Smooth muscle cell (in vitro differentiated cells): ENCODE results near the gene BBS9. TPM values are rescaled to one million over a fixed set of nuclear protein-coding genes. Genes with fewer than 3 reads are reported as not detected.

ENCODE experiments used
- DNase-seq: peaks from one replicate; lab custom pipeline; 2025; ENCODE audit not compliant: unreplicated experiment; lab: John Stamatoyannopoulos, UW
- H2AFZ ChIP-seq: fragments of 200-600 bp; sonication (generic); 2 replicates; pipeline ENCODE4 v1.6.0; 2016; ENCODE audit warnings: antibody characterized with exemption, low read depth, mild to moderate bottlenecking
- H3F3A ChIP-seq: fragments of 200-600 bp; sonication (generic); 2 replicates; pipeline ENCODE4 v1.6.0; 2017; ENCODE audit warnings: antibody characterized with exemption, low read depth
- H3K27ac ChIP-seq: fragments of 200-600 bp; sonication (generic); 2 replicates; pipeline ENCODE4 v1.5.1; 2016; ENCODE audit warnings: low read depth, mild to moderate bottlenecking
- H3K27me3 ChIP-seq: fragments of 200-600 bp; sonication (generic); 2 replicates; pipeline ENCODE4 v1.6.1; 2016; ENCODE audit warnings: low read depth, mild to moderate bottlenecking
- H3K36me3 ChIP-seq: fragments of 200-600 bp; sonication (generic); 2 replicates; pipeline ENCODE4 v1.5.1; 2016; ENCODE audit warnings: low read depth
- H3K4me1 ChIP-seq: fragments of 200-600 bp; sonication (generic); 2 replicates; pipeline ENCODE4 v1.5.1; 2016; ENCODE audit warnings: low read depth
- H3K4me2 ChIP-seq: fragments of 200-600 bp; sonication (generic); 2 replicates; pipeline ENCODE4 v1.6.0; 2016; ENCODE audit warnings: mild to moderate bottlenecking
- H3K4me3 ChIP-seq: fragments of 200-600 bp; sonication (generic); 2 replicates; pipeline ENCODE4 v1.5.1; 2016; ENCODE audit warnings: mild to moderate bottlenecking
- H3K79me2 ChIP-seq: fragments of 200-600 bp; sonication (generic); 2 replicates; pipeline ENCODE4 v1.6.0; 2016; ENCODE audit warnings: low read depth, mild to moderate bottlenecking
- H3K9ac ChIP-seq: fragments of 200-600 bp; sonication (generic); 2 replicates; pipeline ENCODE4 v1.6.0; 2016; ENCODE audit warnings: low read depth
- H3K9me3 ChIP-seq: fragments of 200-600 bp; sonication (generic); replicated peaks from 2 replicates; pipeline ENCODE4 v1.5.1; 2016; ENCODE audit warnings: low read depth
- H4K20me1 ChIP-seq: fragments of 200-600 bp; sonication (generic); 2 replicates; pipeline ENCODE4 v1.6.0; 2016; ENCODE audit warnings: low read depth
- WGBS: methylation state at CpG from one replicate; pipeline ENCODE4 v1.1.7; 2016; ENCODE audit warnings: low lambda C conversion rate; 5-methylcytosine and 5-hydroxymethylcytosine counted together
- polyA plus RNA-seq: library from polyadenylated mRNA; unstranded; fragments of >200 nt; fragmentation: Nextera tagmentation; extraction: Ambion mirVana; gene quantifications from 2 replicates; pipeline ENCODE4 v1.2.1, GENCODE V29; 2016
- total RNA-seq: library from RNA; depleted of rRNA; stranded (reverse); fragments of >200 nt; gene quantifications from 2 replicates; pipeline ENCODE4 v1.2.3, GENCODE V29; 2014
- TF ChIP-seq, protein P1 (sequence below): fragments of 200-600 bp; sonication (generic); IDR thresholded peaks from 2 replicates; pipeline ENCODE4 v1.5.1; 2017; ENCODE audit warnings: borderline replicate concordance, mild to moderate bottlenecking, antibody characterized with exemption; ENCODE audit not compliant: insufficient read depth, poor library complexity, severe bottlenecking

BBS9 gene
- total and polyA plus RNA-seq, 2 experiments from 2014 or later: 12.8 to 19.6 TPM

DNA sequence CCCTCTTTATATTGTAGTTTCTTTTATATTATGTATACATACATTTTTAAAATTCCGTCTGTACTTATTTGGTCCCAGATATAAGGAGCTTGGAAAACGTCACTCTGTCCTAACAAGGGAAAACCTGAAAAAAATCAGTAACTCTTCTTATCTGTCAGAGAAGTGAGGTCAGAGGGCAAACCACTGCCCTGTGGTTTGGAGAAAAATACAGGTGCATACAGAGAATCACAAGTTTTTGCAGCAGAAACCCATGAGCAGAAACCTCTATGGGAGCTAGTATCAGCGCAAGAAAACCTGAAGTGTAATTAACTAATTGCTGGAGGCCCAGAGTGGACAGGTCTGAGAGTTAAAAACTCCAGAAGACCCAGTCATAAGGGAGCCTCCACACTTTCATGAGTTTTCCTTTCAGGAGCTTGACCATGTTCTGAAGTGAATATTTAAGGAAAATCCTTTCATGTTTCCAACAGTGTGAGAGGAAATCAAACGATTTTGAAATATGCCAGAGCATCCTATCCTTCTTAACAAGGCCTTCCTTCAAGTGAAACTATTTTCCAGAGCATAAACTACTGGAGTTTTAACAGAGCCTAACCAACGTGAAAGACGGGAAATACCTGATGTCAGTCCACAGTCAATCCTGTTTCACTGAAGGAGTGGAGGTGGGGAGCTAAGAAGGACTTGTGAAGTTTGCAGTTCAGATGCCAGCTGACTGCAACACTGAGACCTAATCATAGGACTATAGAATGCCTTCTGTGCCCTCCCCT lies 485.2 kb downstream of the BBS9 start:
- Histone ChIP-seq H3K4me2 (no peak overlapping the region), H4K20me1 (no peaks in the 10 kb centered on the region), H3K9ac (no peak overlapping the region), H3K36me3 (no peaks in the 10 kb centered on the region), H3K79me2 (no peaks in the 10 kb centered on the region), H3K27ac (no peak overlapping the region), H3K4me1 (no peaks in the 10 kb centered on the region), H3K27me3 (no peaks in the 10 kb centered on the region), H3K9me3 (no peaks in the 10 kb centered on the region), H2AFZ (no peak overlapping the region), H3F3A (no peaks in the 10 kb centered on the region), H3K4me3 (no peak overlapping the region)
- 71% methylated on average over 6 of the region's 6 CpGs for WGBS
- TF ChIP-seq, protein P1, sequence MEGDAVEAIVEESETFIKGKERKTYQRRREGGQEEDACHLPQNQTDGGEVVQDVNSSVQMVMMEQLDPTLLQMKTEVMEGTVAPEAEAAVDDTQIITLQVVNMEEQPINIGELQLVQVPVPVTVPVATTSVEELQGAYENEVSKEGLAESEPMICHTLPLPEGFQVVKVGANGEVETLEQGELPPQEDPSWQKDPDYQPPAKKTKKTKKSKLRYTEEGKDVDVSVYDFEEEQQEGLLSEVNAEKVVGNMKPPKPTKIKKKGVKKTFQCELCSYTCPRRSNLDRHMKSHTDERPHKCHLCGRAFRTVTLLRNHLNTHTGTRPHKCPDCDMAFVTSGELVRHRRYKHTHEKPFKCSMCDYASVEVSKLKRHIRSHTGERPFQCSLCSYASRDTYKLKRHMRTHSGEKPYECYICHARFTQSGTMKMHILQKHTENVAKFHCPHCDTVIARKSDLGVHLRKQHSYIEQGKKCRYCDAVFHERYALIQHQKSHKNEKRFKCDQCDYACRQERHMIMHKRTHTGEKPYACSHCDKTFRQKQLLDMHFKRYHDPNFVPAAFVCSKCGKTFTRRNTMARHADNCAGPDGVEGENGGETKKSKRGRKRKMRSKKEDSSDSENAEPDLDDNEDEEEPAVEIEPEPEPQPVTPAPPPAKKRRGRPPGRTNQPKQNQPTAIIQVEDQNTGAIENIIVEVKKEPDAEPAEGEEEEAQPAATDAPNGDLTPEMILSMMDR: no peak
- no peak for DNase-seq

DNA sequence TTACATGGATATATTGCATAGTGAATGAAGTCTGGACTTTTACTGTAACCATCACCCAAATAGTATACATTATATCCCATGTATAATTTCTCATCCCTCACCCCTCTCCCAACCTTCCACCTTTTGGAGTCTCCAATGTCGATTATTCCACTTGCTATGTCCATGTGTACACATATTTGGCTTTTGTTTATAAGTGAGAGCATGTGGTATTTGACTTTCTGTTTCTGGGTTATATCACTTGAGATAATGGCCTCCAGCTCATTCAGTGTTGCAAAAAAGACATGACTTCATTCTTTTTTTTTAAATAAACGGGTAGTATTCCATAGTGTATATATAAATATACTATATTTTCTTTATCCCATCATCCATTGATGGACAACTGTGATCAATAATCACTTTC lies 487.4 kb downstream of the BBS9 start:
- Histone ChIP-seq H3K9me3 (no peaks in the 10 kb centered on the region), H3K36me3 (peaks cover 4% of the 10 kb centered on the region), H3K79me2 (no peaks in the 10 kb centered on the region), H3K27me3 (no peaks in the 10 kb centered on the region), H3K4me1 (no peaks in the 10 kb centered on the region), H4K20me1 (no peaks in the 10 kb centered on the region), H3K4me2 (no peak overlapping the region), H3F3A (no peaks in the 10 kb centered on the region), H2AFZ (no peak overlapping the region), H3K27ac (no peak overlapping the region), H3K4me3 (no peak overlapping the region), H3K9ac (no peak overlapping the region)
- DNase-seq: no peak
- WGBS: 67% methylated on average over 2 of the region's 2 CpGs
- TF ChIP-seq, protein P1: no peak

DNA sequence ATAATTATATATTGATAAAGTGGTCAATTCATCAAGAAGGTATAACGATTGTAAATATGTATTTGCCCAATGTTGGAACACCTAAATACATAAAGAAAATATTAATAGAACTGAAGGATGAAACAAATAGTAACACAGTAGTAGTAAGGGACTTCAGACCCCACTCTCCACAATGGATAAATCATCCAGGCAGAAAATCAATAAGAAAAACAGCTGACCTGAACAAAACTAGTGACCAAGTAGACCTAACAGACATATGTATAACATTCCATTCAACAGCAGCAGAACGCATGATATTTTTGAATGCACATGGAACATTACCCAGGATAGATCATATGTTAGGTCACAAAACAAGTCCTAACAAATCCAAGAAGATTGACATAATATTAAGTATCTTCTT lies 489.9 kb downstream of the BBS9 start:
- H3K4me3 ChIP-seq: no peak overlapping the region
- no peaks in the 10 kb centered on the region for H3K4me1 ChIP-seq
- no peaks in the 10 kb centered on the region for H3K79me2 ChIP-seq
- H3K4me2 ChIP-seq: no peak overlapping the region
- no peaks in the 10 kb centered on the region for H4K20me1 ChIP-seq
- TF ChIP-seq, protein P1: no peak
- H3K36me3 ChIP-seq: peaks cover 4% of the 10 kb centered on the region
- H3K9me3 ChIP-seq: no peaks in the 10 kb centered on the region
- DNase-seq: no peak
- no peaks in the 10 kb centered on the region for H3F3A ChIP-seq
- H3K27me3 ChIP-seq: no peaks in the 10 kb centered on the region
- WGBS: 92% methylated on average over 2 of the region's 2 CpGs
- no peak overlapping the region for H2AFZ ChIP-seq
- H3K9ac ChIP-seq: no peak overlapping the region
- H3K27ac ChIP-seq: no peak overlapping the region

DNA sequence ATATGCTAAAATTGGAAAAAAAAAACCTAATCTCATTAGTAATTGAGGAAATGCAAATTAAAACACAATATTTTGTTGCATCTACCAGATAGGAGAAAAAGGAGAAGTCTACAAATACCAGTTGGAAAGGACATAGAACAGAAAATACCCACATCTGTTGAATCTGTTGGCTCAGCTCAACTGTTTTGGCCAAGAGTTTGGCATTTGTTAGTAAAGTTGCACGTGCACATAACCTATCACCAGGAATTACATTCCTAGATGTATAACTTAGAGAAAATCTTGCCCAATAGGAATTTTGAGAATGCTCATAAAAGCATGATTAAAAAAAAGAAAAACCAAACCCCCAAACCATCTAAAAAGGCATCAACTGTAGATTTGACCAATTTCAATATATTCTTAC lies 493.9 kb downstream of the BBS9 start:
- TF ChIP-seq, protein P1: no peak
- Histone ChIP-seq H3K9me3 (no peaks in the 10 kb centered on the region), H3K9ac (no peak overlapping the region), H3K4me2 (no peak overlapping the region), H3K27ac (no peak overlapping the region), H3F3A (no peaks in the 10 kb centered on the region), H2AFZ (no peak overlapping the region), H3K27me3 (no peaks in the 10 kb centered on the region), H4K20me1 (no peaks in the 10 kb centered on the region), H3K79me2 (no peaks in the 10 kb centered on the region), H3K4me1 (no peaks in the 10 kb centered on the region), H3K36me3 (peaks cover 4% of the 10 kb centered on the region), H3K4me3 (no peak overlapping the region)
- no peak for DNase-seq
- WGBS: 75% methylated on average over 1 of the region's 1 CpG
